Stimulated activated naive CD8-positive, alpha-beta T cell treated with anti-CD3 and anti-CD28 coated beads, Interleukin-15, amount 100 ng/mL, for 72 hours (primary cell): ENCODE measurements around the gene COL13A1.

Experiments used
- ATAC-seq: fragments of 150-1000 bp; cut with Tn5 transposase; 2 replicates; pipeline ENCODE4 v1.10.0; 2021; ENCODE audit warnings: mild to moderate bottlenecking, moderate library complexity
- DNase-seq, 2 donors: peaks; one replicate each; pipeline ENCODE4 v3.0.0; 2021 to 2022
- H3K27ac Mint-ChIP-seq, 2 donors: one replicate each; pipeline ENCODE4 v1.8.0; 2022; ENCODE audit warnings: mild to moderate bottlenecking in 2 of 2, mixed read lengths in 2 of 2, moderate library complexity in 2 of 2
- H3K27me3 Mint-ChIP-seq: one replicate; pipeline ENCODE4 v1.8.0; 2022; ENCODE audit warnings: mixed read lengths
- H3K4me1 Mint-ChIP-seq: one replicate; pipeline ENCODE4 v1.8.0; 2022; ENCODE audit warnings: mild to moderate bottlenecking, mixed read lengths
- H3K4me3 Mint-ChIP-seq, 2 donors: one replicate each; pipeline ENCODE4 v1.8.0; 2022; ENCODE audit warnings: mild to moderate bottlenecking in 2 of 2, mixed read lengths in 2 of 2, moderate library complexity in 1 of 2
- H3K9me3 Mint-ChIP-seq, 2 donors: one replicate each; pipeline ENCODE4 v1.8.0; 2022; ENCODE audit warnings: mixed read lengths in 2 of 2

The COL13A1 gene

DNA sequence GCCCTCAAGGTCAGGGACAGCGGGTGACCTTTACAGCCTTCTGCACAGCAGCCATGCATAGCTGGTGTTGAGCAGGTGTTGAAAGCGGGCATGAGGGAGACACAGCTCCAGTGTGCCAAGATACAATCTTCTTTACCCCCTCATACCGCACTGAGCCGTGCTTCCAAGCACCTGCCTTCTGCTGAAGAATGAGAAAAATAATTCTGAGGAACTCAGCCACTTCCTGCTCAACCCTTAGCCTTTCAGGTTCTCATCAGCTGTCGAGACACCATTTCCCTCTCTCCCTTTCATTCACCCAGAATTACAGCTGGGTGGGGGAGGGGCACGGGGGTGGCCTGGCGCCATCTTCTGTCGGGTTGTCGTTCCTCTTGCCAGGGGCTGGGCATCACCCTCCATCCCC lies 58.6 kb downstream of the COL13A1 start:
- ATAC-seq (no peak), DNase-seq (no peak)
- H3K27ac Mint-ChIP-seq: no peak overlapping the region
- peaks cover 15% of the 10 kb centered on the region for H3K27me3 Mint-ChIP-seq
- H3K4me3 Mint-ChIP-seq: no peak overlapping the region
- H3K9me3 Mint-ChIP-seq: no peaks in the 10 kb centered on the region
- peaks cover 8% of the 10 kb centered on the region for H3K4me1 Mint-ChIP-seq

DNA sequence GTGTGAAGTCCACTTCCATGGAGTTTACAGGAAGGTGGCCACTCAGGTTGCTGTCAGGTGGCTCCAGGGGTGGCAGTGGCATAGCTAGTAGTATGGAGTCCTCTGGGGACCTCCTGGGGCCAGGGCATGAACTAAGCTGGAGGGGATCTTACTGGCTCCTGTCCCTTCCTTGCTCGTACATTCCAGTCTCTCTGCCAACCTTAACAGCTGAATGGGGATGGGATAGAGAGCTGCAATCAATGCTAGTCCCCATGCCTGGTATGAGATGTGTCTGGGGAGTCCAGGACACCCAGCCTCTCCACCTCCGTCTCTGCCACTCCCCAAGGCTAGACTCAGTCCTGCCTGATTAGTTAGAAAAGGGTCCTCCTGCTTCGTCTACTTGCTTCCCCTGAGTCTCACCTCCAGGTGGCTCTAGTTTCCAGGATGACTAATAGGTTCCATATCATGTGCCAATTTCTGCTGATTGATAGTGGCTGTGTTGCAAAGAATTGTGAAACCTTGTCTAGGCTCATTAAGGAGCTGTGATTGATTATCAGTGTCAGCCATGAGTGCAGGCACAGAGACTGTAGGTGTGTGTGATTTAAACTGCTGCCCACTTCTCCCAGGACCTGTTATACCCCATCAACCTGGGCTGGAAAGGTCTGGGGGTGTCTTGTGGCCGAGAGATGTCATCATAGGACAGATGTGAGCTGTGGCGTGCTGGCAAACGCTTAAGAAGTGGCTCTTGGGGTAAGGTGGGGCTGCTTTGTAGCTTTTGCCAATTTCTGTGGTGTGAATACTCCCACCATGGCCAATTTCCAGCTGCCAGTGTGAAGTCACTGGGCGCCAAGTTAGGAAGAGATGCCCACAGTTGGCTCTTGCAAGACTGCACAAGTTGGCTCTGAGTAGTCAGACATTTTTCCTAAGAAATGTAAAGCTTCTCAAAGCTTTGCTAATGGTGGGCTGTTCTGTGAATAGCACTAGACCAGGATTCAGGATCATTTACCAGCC lies 59.8 kb downstream of the COL13A1 start:
- ATAC-seq: peak; percentile 61
- Mint-ChIP-seq H3K27me3 (peaks cover 15% of the 10 kb centered on the region), H3K4me1 (peaks cover 8% of the 10 kb centered on the region), H3K27ac (no peak overlapping the region), H3K4me3 (no peak overlapping the region), H3K9me3 (no peaks in the 10 kb centered on the region)
- DNase-seq: no peak

DNA sequence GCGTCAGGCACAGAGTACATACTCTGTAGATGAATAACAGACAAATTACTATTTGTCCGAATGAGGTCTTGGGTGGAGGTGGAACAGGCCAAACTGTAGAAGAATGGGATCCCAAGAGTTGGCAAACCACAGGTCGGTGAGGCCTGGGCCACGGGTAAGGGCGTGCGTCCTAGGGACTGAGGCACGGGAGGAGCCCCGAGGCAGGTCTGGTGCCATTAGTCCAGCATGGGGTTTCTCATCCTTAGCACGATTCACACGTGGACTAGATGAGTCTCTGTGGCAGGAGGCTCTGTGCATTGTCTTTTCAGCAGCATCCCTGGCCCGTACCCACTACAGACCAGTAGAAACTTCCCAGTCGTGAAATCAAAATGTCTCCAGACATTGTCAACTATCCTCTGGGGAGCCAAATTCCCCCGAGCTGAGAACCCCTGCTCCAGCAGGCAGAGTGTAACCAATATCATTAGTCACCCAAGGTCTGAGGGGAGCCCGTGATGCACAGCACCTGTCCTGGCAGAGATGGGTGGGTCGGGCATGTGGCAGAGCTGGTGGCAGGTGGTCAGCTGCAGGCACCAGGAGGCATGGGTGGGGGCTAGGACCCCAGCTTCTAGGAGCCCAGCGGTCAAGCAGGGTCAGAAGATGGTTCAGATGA lies 61.3 kb downstream of the COL13A1 start:
- DNase-seq (no peak), ATAC-seq (no peak)
- peaks cover 15% of the 10 kb centered on the region for H3K27me3 Mint-ChIP-seq
- H3K4me1 Mint-ChIP-seq: peaks cover 8% of the 10 kb centered on the region
- H3K9me3 Mint-ChIP-seq: no peaks in the 10 kb centered on the region
- no peak overlapping the region for H3K4me3 Mint-ChIP-seq
- no peak overlapping the region for H3K27ac Mint-ChIP-seq

DNA sequence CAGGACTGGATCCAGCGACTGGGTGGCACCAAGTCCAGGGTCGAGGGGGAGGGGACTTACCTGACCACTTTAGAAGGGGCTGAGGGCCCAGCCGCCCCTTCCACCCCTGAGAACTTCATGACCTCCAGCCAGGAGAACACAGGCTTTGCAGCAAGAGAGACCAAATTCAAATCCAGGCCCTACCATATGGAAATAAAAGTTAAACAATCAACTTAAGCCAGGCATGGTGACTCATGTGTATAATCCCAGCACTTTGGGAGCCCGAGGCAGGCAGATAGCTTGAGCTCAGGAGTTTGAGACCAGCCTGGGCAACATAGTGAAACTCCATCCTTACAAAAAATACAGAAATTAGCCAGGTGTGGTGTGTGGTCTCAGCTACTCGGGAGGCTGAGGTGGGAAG lies 61.9 kb downstream of the COL13A1 start:
- Mint-ChIP-seq H3K27ac (no peak overlapping the region), H3K4me3 (no peak overlapping the region), H3K4me1 (peaks cover 8% of the 10 kb centered on the region), H3K27me3 (peaks cover 15% of the 10 kb centered on the region), H3K9me3 (no peaks in the 10 kb centered on the region)
- ATAC-seq (no peak), DNase-seq (no peak)

DNA sequence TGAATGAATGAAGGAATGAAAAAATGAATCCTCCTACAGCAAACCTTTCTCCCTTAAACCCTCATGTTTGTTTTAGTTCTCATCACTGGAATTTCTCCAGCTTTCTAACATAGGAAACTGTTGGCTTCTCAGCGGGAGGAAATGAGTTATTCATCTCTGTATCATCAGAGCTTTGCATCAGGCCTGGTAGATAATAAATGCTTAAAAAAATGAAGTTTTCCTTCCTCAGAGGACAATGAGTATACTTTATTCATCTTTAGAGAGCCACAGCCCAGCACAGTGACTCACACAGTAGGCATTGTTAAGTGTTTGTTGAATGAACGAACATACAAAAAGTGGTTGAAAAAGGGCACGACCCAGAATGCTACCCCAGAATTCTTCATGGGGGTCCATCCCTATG lies 62.6 kb downstream of the COL13A1 start:
- Mint-ChIP-seq H3K27me3 (peaks cover 18% of the 10 kb centered on the region), H3K27ac (no peak overlapping the region), H3K9me3 (no peaks in the 10 kb centered on the region), H3K4me3 (no peak overlapping the region), H3K4me1 (peaks cover 8% of the 10 kb centered on the region)
- no peak for ATAC-seq
- DNase-seq: no peak

DNA sequence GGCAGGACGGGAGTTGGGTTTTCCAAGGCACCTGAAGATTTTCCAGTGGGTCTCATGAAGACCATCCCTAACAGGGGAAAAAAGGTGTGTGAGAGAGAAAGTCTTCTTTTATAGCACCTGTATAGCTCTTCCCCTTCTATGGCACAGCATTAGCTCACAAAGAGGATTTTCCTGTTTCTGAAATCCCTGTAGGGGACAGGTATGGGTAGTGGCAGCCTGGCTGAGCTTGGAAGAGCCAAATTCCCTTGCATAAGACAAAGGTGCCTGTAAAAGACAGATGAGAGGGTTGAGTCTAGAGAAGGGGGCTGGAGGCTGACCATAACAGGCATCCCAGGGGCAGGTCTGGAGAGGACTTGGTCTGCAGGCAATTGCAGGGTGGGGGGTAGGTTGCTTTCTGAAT lies 63.7 kb downstream of the COL13A1 start:
- Mint-ChIP-seq H3K4me1 (peaks cover 8% of the 10 kb centered on the region), H3K9me3 (no peaks in the 10 kb centered on the region), H3K27me3 (peaks cover 15% of the 10 kb centered on the region), H3K27ac (no peak overlapping the region), H3K4me3 (no peak overlapping the region)
- DNase-seq (no peak), ATAC-seq (no peak)

DNA sequence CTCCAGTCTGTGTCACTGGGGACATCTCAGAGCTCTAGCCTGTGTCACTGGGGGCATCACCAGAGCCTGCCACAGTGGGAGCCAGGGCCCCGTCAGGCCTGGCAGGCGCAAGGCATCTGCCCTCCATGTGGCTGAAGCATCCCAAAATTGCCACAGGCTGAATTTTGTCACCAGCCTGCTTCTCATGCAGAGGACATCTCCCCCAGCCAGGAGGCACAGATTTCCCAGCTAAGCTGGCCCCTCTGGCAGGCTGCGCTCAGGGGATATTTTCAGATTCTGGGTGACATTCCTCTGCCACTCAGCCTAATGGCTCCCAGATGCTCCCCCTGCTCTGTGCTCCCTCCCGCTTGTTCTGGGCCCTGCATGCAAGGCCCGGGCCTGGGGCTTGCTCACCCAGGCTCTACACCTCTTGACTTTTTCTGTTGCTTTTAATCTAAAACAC lies 64.6 kb downstream of the COL13A1 start:
- no peaks in the 10 kb centered on the region for H3K9me3 Mint-ChIP-seq
- no peak overlapping the region for H3K27ac Mint-ChIP-seq
- peaks cover 15% of the 10 kb centered on the region for H3K27me3 Mint-ChIP-seq
- H3K4me3 Mint-ChIP-seq: no peak overlapping the region
- no peak for DNase-seq
- ATAC-seq: no peak
- H3K4me1 Mint-ChIP-seq: peaks cover 6% of the 10 kb centered on the region

DNA sequence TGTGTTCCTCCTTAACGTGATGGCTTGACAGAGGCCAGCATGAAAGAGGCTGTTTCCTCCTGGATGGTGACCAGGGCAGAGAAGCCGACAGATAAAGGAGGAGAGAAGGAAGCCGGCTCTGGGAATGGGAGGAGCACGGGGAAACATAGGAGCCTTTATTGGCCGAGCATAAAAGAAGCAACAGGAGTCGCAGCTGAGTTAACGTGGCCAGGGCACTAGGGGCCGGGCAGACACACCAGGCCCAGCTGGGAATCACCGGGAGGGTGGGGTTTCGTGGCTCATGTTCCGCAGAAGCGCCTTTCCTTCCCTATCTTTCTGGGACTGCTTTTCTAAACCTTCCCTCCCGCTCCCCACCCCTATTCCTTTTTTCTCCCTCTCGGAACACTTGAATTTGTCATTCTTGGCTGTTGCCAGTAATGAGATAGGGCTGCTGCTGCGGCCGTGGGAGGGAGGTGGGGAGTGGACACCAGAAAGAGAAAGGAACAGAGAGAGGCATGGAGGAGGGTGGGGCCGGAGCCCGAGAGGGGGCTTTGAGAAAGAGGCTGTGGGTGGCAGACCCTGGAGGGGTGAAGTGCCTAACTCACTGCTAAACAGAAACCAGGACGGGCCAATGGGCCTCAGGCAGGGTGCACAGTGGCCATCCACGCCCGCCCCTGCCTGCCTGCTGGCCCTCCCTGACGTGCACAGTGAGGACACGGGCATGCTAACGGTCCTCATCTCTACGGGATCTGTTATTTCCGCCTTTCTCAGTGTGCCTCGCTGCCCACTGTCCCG lies 65.2 kb downstream of the COL13A1 start:
- Mint-ChIP-seq H3K4me3 (no peak overlapping the region), H3K27ac (no peak overlapping the region), H3K9me3 (no peaks in the 10 kb centered on the region), H3K27me3 (peaks cover 15% of the 10 kb centered on the region), H3K4me1 (no peaks in the 10 kb centered on the region)
- ATAC-seq (no peak), DNase-seq (no peak)

DNA sequence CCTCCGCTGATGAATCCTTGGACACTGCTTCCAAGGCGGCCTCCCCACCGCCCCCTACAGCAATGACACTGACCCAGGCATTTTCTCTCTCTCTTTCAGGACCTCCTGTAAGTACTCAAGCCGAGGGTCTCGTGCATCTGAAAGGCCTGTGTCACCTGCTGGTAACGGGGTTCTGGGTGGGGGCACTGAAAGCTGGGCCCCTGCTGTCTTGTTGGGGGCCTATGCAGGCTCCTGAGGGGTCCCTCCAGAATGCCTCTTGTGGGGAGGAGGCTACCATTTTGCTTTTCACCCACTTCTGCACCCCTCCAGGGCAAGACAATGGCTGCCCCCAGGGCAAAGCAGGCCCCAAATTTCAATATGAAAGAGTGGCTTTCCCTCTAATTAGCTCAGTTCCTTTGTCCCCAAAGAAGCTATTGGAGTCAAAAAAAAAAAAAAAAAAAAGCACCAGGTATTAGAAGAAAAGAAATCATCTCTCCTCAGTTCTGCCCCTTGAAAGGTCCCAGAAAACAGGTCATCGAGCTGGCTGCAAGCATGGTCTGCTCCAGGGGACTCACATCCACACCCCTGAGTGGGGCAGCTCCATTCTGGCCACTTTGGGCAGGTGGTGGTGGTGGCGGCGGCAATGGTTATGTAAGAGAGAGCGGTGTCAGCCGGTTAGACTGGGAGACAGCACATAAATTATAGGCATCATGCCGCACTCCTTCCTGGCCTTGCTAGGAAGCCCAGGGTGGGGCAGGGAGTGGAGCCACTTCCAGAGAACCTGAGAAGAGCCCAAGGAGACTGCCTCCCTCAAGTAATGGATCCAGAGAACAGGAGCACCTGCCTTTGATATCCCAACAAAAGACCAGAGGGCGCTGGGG lies 66.2 kb downstream of the COL13A1 start:
- Mint-ChIP-seq H3K27me3 (peaks cover 15% of the 10 kb centered on the region), H3K9me3 (no peaks in the 10 kb centered on the region)

DNA sequence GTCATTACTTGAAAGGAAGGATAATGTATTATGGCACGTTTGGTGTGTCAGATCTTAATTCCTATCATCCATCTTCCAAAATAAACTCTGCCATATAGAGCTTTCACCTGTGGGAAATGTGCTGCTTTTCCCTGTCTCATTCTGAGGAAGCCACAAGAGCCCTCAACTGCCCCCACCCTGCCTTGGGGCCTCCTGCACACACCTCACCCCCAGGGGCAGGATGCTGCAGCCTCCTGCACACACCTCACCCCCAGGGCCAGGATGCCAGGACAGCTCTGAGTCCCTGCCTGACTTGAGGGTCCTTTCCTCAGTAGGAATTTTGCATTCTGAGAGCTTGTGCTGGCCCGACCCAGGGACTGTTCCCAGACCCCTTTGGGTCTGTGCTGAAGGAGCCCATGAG lies 67.1 kb downstream of the COL13A1 start:
- Mint-ChIP-seq H3K9me3 (no peaks in the 10 kb centered on the region), H3K27me3 (peaks cover 15% of the 10 kb centered on the region), H3K4me3 (no peak overlapping the region), H3K27ac (no peak overlapping the region), H3K4me1 (no peaks in the 10 kb centered on the region)
- no peak for DNase-seq
- peak; percentile 28 for ATAC-seq

More for the DNA sequence above, 66.2 kb downstream of the COL13A1 start:
- DNase-seq (no peak), ATAC-seq (no peak)
- H3K27ac Mint-ChIP-seq: no peak overlapping the region
- H3K4me3 Mint-ChIP-seq: no peak overlapping the region
- H3K4me1 Mint-ChIP-seq: no peaks in the 10 kb centered on the region

DNA sequence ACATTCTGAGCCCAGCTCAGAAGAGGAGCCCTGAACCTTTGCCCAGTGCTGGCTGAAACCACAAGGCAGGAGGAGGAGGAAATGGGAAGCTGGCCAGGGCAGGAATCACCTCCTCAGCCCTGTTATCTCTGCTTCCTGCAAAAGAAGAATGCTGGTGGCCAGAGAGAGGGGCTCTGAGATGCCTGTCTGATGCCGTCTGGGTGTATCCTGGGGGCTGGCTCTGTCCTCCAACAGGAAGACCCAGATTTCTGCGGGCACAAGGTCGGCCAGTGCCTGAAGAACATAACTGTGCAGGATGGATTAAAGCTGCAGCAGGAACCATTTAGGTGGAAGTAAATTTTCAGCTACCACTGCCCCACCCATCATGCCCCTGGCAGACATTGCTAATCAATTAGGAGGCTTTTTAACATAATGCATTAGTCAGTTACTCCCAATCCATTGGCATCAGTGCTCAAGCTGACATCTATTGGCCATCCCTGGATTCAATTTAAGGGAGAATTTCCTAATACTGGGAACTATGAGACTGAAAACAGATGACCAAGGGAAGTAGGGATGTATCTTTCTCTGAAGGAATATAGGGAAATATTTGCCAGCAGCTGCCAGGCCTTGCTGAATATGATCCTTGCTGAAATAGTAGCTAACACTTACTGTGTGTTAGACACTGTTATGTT lies 67.7 kb downstream of the COL13A1 start:
- ATAC-seq (no peak), DNase-seq (no peak)
- Mint-ChIP-seq H3K27me3 (peaks cover 15% of the 10 kb centered on the region), H3K4me3 (no peak overlapping the region), H3K4me1 (no peaks in the 10 kb centered on the region), H3K27ac (no peak overlapping the region), H3K9me3 (no peaks in the 10 kb centered on the region)

DNA sequence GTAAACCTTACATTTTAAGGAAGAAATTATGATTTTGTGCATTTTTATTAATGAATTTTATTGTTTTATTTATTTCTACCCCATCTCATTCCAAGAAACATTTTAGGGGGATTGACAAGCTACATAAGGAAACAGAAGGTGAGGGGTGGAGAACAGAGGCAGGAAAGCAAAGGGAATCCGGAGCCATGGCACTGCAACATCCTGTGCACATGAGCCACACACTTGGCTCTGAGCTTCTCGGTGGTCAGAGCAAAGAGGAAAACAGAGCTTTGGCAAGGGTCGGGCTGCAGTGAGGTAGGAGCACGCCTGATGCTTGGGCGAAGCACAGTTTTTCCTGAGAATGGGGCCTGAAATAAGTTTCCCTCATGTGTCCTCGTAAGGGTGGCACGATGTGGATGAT lies 68.9 kb downstream of the COL13A1 start:
- ATAC-seq (no peak), DNase-seq (no peak)
- H3K27ac Mint-ChIP-seq: no peak overlapping the region
- no peaks in the 10 kb centered on the region for H3K4me1 Mint-ChIP-seq
- H3K9me3 Mint-ChIP-seq: no peaks in the 10 kb centered on the region
- peaks cover 7% of the 10 kb centered on the region for H3K27me3 Mint-ChIP-seq
- no peak overlapping the region for H3K4me3 Mint-ChIP-seq

DNA sequence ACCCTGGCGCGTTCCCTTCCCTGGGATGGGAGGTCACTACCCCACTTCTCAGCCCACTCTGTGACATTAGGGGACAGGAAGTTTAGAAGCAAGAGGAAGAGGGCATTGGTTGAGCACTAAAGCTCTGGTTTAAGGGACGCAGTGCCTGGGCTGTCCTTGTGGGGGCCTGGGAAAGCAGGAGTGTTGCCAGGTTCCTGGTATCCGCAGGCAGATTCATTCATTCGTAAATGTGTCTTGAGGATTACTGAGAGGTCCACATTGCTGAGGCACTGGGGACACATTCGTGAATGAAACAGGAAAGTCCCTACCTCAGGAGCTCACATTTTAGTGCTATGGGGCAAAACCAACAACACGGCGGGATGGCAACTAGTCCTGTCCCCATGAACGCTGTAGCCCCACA lies 69.4 kb downstream of the COL13A1 start:
- no peak overlapping the region for H3K4me3 Mint-ChIP-seq
- no peak for ATAC-seq

DNA sequence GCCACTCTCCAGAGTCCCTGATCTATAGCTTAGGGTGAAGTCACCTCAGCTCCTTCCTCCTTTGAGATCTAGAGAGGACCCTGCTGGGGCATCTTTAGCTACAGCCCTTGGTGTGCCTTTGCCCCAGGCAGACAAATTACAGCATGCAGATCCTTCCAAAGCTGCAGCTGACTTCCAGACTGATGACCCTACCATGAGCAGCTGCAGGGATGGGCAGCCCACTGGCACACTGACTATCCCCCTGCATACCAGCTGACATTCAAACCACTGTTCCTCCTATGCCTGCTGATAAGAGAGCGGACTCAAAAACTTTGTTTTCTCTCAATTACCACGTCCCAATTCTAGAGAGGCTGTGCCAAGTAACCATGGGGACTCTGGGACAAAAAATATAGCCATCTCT lies 70.6 kb downstream of the COL13A1 start:
- Mint-ChIP-seq H3K4me1 (no peaks in the 10 kb centered on the region), H3K4me3 (no peak overlapping the region), H3K9me3 (no peaks in the 10 kb centered on the region), H3K27me3 (peaks cover 7% of the 10 kb centered on the region), H3K27ac (no peak overlapping the region)
- no peak for DNase-seq
- no peak for ATAC-seq

More for the DNA sequence above, 69.4 kb downstream of the COL13A1 start:
- no peak for DNase-seq
- peak overlapping the region in 1 of 2 donors; percentile 51 for H3K27ac Mint-ChIP-seq
- no peaks in the 10 kb centered on the region for H3K4me1 Mint-ChIP-seq
- H3K27me3 Mint-ChIP-seq: peaks cover 7% of the 10 kb centered on the region
- H3K9me3 Mint-ChIP-seq: no peaks in the 10 kb centered on the region
